ENCODE measurements around the gene MAPKBP1.
A peak's percentile ranks its signal among the peaks of the same experiment; 100 is the strongest.

MAPKBP1 gene

GRCh38 chr15:41824062-41824745 is 49.9 kb downstream of the MAPKBP1 start:
- Histone ChIP-seq H4K12ac (ENCODE audit: low read depth, low read length) (no peak overlapping the region), H3K4me2 (ENCODE audit: low read length) (no peak overlapping the region), H4K91ac (ENCODE audit: low read depth, low read length) (no peak overlapping the region), H3K18ac (ENCODE audit: low read length) (no peak overlapping the region), H3K23ac (ENCODE audit: low read length) (no peak overlapping the region), H3K4me1 (ENCODE audit: control insufficient read depth in 1 of 2, insufficient read depth in 2 of 2, low read length in 2 of 2) (peaks cover 0 to 4% of the 10 kb centered on the region in 2 experiments), H3K79me1 (ENCODE audit: low read length) (peaks cover 6% of the 10 kb centered on the region), H3K14ac (ENCODE audit: low read length) (no peak overlapping the region), H2BK120ac (ENCODE audit: insufficient read depth, low read length, poor library complexity) (no peak overlapping the region), H3K36me3 (ENCODE audit: control insufficient read depth in 1 of 2, insufficient read depth in 2 of 2, low read length in 2 of 2) (peaks cover 60 to 61% of the 10 kb centered on the region in 2 experiments), H2BK12ac (ENCODE audit: low read length) (no peak overlapping the region), H3K27ac (ENCODE audit: low read depth, low read length) (no peak overlapping the region), H4K8ac (ENCODE audit: low read depth, low read length) (no peak overlapping the region), H3K9me3 (ENCODE audit: insufficient read depth, low read depth, low read length) (no peaks in the 10 kb centered on the region), H3K9ac (ENCODE audit: low read length) (no peak overlapping the region), H2AK5ac (ENCODE audit: low read length) (no peak overlapping the region), H3K79me2 (ENCODE audit: control insufficient read depth, insufficient read depth, low read length, poor library complexity) (peaks cover 3% of the 10 kb centered on the region), H3K4ac (ENCODE audit: low read depth, low read length) (no peak overlapping the region), H3K27me3 (ENCODE audit: insufficient read depth, low read length) (no peaks in the 10 kb centered on the region), H2BK5ac (ENCODE audit: low read depth, low read length, poor library complexity) (no peak overlapping the region), H2AFZ (ENCODE audit: insufficient read depth, low read length, poor library complexity) (no peak overlapping the region), H3K4me3 (ENCODE audit: low read depth, low read length) (peak overlapping the region; percentile 27)
- no CpG with 5 or more reads among the region's 19 CpGs for WGBS (ENCODE audit: extremely low coverage, insufficient coverage, insufficient read length)
- DNase-seq, result no peak

GRCh38 chr15:41825145-41825544 is 50.9 kb downstream of the MAPKBP1 start:
- Histone ChIP-seq H2AFZ (ENCODE audit: insufficient read depth, low read length, poor library complexity) (no peak overlapping the region), H3K14ac (ENCODE audit: low read length) (no peak overlapping the region), H3K23ac (ENCODE audit: low read length) (no peak overlapping the region), H4K8ac (ENCODE audit: low read depth, low read length) (no peak overlapping the region), H2BK5ac (ENCODE audit: low read depth, low read length, poor library complexity) (no peak overlapping the region), H2BK12ac (ENCODE audit: low read length) (no peak overlapping the region), H3K79me1 (ENCODE audit: low read length) (peaks cover 6% of the 10 kb centered on the region), H3K9ac (ENCODE audit: low read length) (no peak overlapping the region), H3K4me2 (ENCODE audit: low read length) (no peak overlapping the region), H2BK120ac (ENCODE audit: insufficient read depth, low read length, poor library complexity) (no peak overlapping the region), H2AK5ac (ENCODE audit: low read length) (no peak overlapping the region), H3K27me3 (ENCODE audit: insufficient read depth, low read length) (no peaks in the 10 kb centered on the region), H3K27ac (ENCODE audit: low read depth, low read length) (no peak overlapping the region), H3K9me3 (ENCODE audit: insufficient read depth, low read depth, low read length) (no peaks in the 10 kb centered on the region), H4K12ac (ENCODE audit: low read depth, low read length) (no peak overlapping the region), H4K91ac (ENCODE audit: low read depth, low read length) (no peak overlapping the region), H3K79me2 (ENCODE audit: control insufficient read depth, insufficient read depth, low read length, poor library complexity) (peaks cover 3% of the 10 kb centered on the region), H3K4me1 (ENCODE audit: control insufficient read depth in 1 of 2, insufficient read depth in 2 of 2, low read length in 2 of 2) (peaks cover 0 to 4% of the 10 kb centered on the region in 2 experiments), H3K36me3 (ENCODE audit: control insufficient read depth in 1 of 2, insufficient read depth in 2 of 2, low read length in 2 of 2) (peaks cover 53 to 57% of the 10 kb centered on the region in 2 experiments), H3K18ac (ENCODE audit: low read length) (no peak overlapping the region), H3K4ac (ENCODE audit: low read depth, low read length) (no peak overlapping the region), H3K4me3 (ENCODE audit: low read depth, low read length) (no peak overlapping the region)
- WGBS (ENCODE audit: extremely low coverage, insufficient coverage, insufficient read length), result no CpG with 5 or more reads among the region's 10 CpGs
- no peak for DNase-seq

- peaks cover 48 to 51% of the 10 kb centered on the region in 2 experiments for H3K36me3 ChIP-seq (ENCODE audit: control insufficient read depth in 1 of 2, insufficient read depth in 2 of 2, low read length in 2 of 2)
- H3K27me3 ChIP-seq (ENCODE audit: insufficient read depth, low read length), result no peaks in the 10 kb centered on the region
- H2BK5ac ChIP-seq (ENCODE audit: low read depth, low read length, poor library complexity), result no peak overlapping the region
- DNase-seq, result no peak
- no peak overlapping the region for H2BK12ac ChIP-seq (ENCODE audit: low read length)
- no peaks in the 10 kb centered on the region for H3K9me3 ChIP-seq (ENCODE audit: insufficient read depth, low read depth, low read length)
- H3K18ac ChIP-seq (ENCODE audit: low read length), result no peak overlapping the region
- peaks cover 3% of the 10 kb centered on the region for H3K79me2 ChIP-seq (ENCODE audit: control insufficient read depth, insufficient read depth, low read length, poor library complexity)
- no peak overlapping the region for H2AFZ ChIP-seq (ENCODE audit: insufficient read depth, low read length, poor library complexity)
- H3K4me3 ChIP-seq (ENCODE audit: low read depth, low read length), result no peak overlapping the region
- H2BK120ac ChIP-seq (ENCODE audit: insufficient read depth, low read length, poor library complexity), result no peak overlapping the region
- no peak overlapping the region for H4K8ac ChIP-seq (ENCODE audit: low read depth, low read length)
- peaks cover 6% of the 10 kb centered on the region for H3K79me1 ChIP-seq (ENCODE audit: low read length)
- WGBS (ENCODE audit: extremely low coverage, insufficient coverage, insufficient read length), result no CpG with 5 or more reads among the region's 13 CpGs
- H3K4me1 ChIP-seq (ENCODE audit: control insufficient read depth in 1 of 2, insufficient read depth in 2 of 2, low read length in 2 of 2), result peaks cover 0 to 4% of the 10 kb centered on the region in 2 experiments
- no peak overlapping the region for H3K27ac ChIP-seq (ENCODE audit: low read depth, low read length)
- no peak overlapping the region for H3K4me2 ChIP-seq (ENCODE audit: low read length)
- H3K9ac ChIP-seq (ENCODE audit: low read length), result no peak overlapping the region
- no peak overlapping the region for H3K23ac ChIP-seq (ENCODE audit: low read length)
- no peak overlapping the region for H3K4ac ChIP-seq (ENCODE audit: low read depth, low read length)
- H4K12ac ChIP-seq (ENCODE audit: low read depth, low read length), result no peak overlapping the region
- no peak overlapping the region for H4K91ac ChIP-seq (ENCODE audit: low read depth, low read length)
- H3K14ac ChIP-seq (ENCODE audit: low read length), result no peak overlapping the region
- no peak overlapping the region for H2AK5ac ChIP-seq (ENCODE audit: low read length)
Observed at GRCh38 chr15:41825572-41826535, 51.6 kb downstream of the MAPKBP1 start.

GRCh38 chr15:41827290-41827879 is 53.1 kb downstream of the MAPKBP1 start:
- peak overlapping the region; percentile 42 for H3K9ac ChIP-seq (ENCODE audit: low read length)
- H4K8ac ChIP-seq (ENCODE audit: low read depth, low read length), result peak overlapping the region; percentile 37
- H3K14ac ChIP-seq (ENCODE audit: low read length), result peak overlapping the region; percentile 47
- no peak overlapping the region for H3K27ac ChIP-seq (ENCODE audit: low read depth, low read length)
- no peak overlapping the region for H2BK12ac ChIP-seq (ENCODE audit: low read length)
- H3K27me3 ChIP-seq (ENCODE audit: insufficient read depth, low read length), result no peaks in the 10 kb centered on the region
- H3K36me3 ChIP-seq (ENCODE audit: control insufficient read depth in 1 of 2, insufficient read depth in 2 of 2, low read length in 2 of 2), result peaks cover 33 to 42% of the 10 kb centered on the region in 2 experiments
- no peak overlapping the region for H3K4ac ChIP-seq (ENCODE audit: low read depth, low read length)
- peak overlapping the region; percentile 29 for H4K12ac ChIP-seq (ENCODE audit: low read depth, low read length)
- peaks cover 3% of the 10 kb centered on the region for H3K79me2 ChIP-seq (ENCODE audit: control insufficient read depth, insufficient read depth, low read length, poor library complexity)
- H3K4me1 ChIP-seq (ENCODE audit: control insufficient read depth in 1 of 2, insufficient read depth in 2 of 2, low read length in 2 of 2), result peaks cover 0 to 4% of the 10 kb centered on the region in 2 experiments
- H3K23ac ChIP-seq (ENCODE audit: low read length), result no peak overlapping the region
- no peak overlapping the region for H2BK5ac ChIP-seq (ENCODE audit: low read depth, low read length, poor library complexity)
- no CpG with 5 or more reads among the region's 37 CpGs for WGBS (ENCODE audit: extremely low coverage, insufficient coverage, insufficient read length)
- H2AK5ac ChIP-seq (ENCODE audit: low read length), result no peak overlapping the region
- peak overlapping the region; percentile 95 for H3K4me2 ChIP-seq (ENCODE audit: low read length)
- peak; percentile 91 to 94 for DNase-seq
- peak overlapping the region; percentile 70 for H3K4me3 ChIP-seq (ENCODE audit: low read depth, low read length)
- peak overlapping the region; percentile 70 for H2AFZ ChIP-seq (ENCODE audit: insufficient read depth, low read length, poor library complexity)
- peak overlapping the region; percentile 20 for H2BK120ac ChIP-seq (ENCODE audit: insufficient read depth, low read length, poor library complexity)
- no peaks in the 10 kb centered on the region for H3K9me3 ChIP-seq (ENCODE audit: insufficient read depth, low read depth, low read length)
- peaks cover 6% of the 10 kb centered on the region for H3K79me1 ChIP-seq (ENCODE audit: low read length)
- peak overlapping the region; percentile 50 for H4K91ac ChIP-seq (ENCODE audit: low read depth, low read length)
- no peak overlapping the region for H3K18ac ChIP-seq (ENCODE audit: low read length)

All from trophoblast cell (in vitro differentiated cells and primary cell).